Kidney glomerular epithelial cell (primary cell): ENCODE measurements around the gene NUP188.

ENCODE experiments used
- DNase-seq: peaks from one replicate; lab custom pipeline; 2025; lab: John Stamatoyannopoulos, UW

The NUP188 gene

GRCh38 chr9:128913995-128914772 is 33.3 kb upstream of the NUP188 start:
- DNase-seq = no peak

GRCh38 chr9:128916204-128916603 is 31.3 kb upstream of the NUP188 start:
- no peak for DNase-seq

GRCh38 chr9:128916745-128917144 is 30.8 kb upstream of the NUP188 start:
- DNase-seq = no peak

- no peak for DNase-seq
Measured at GRCh38 chr9:128917151-128917849, 30.2 kb upstream of the NUP188 start.

- DNase-seq = no peak
Measured at GRCh38 chr9:128918921-128919320, 28.6 kb upstream of the NUP188 start.

- no peak for DNase-seq
Measured at GRCh38 chr9:128919402-128920089, 28.0 kb upstream of the NUP188 start.

- no peak for DNase-seq
Measured at GRCh38 chr9:128920381-128921058, 27.0 kb upstream of the NUP188 start, which contains the start of gene PHYHD1. Gene PHYHD1 (plus strand): TSS chr9:128920982. CDS start chr9:128922324, 1,342 bp downstream.

- DNase-seq = no peak
Measured at GRCh38 chr9:128921881-128922763, 25.4 kb upstream of the NUP188 start.

- no peak for DNase-seq
Measured at GRCh38 chr9:128923493-128923883, 24.0 kb upstream of the NUP188 start.

- DNase-seq = peak; percentile 44
Measured at GRCh38 chr9:128927731-128928411, 19.6 kb upstream of the NUP188 start.

GRCh38 chr9:128928624-128929023 is 18.9 kb upstream of the NUP188 start:
- no peak for DNase-seq

GRCh38 chr9:128929560-128929959 is 17.9 kb upstream of the NUP188 start:
- no peak for DNase-seq

- no peak for DNase-seq
Measured at GRCh38 chr9:128933731-128934130, 13.8 kb upstream of the NUP188 start.

GRCh38 chr9:128936171-128936865 is 11.2 kb upstream of the NUP188 start:
- no peak for DNase-seq

- no peak for DNase-seq
Measured at GRCh38 chr9:128937310-128938165, 10.0 kb upstream of the NUP188 start.

GRCh38 chr9:128940271-128940921 is 7.1 kb upstream of the NUP188 start:
- DNase-seq = no peak

- no peak for DNase-seq
Measured at GRCh38 chr9:128940946-128941755, 6.3 kb upstream of the NUP188 start.
